Neuronal stem cell (in vitro differentiated cells): Measurements from ENCODE around the gene JMJD7.

ENCODE experiments used
- DNase-seq: peaks from one replicate; pipeline ENCODE4 v3.0.0-alpha.2; 2013; ENCODE audit warnings: low spot score
- H2AFZ ChIP-seq: one replicate; pipeline ENCODE4 v1.6.1; 2013; ENCODE audit warnings: mild to moderate bottlenecking, low read length, inconsistent platforms
- H2AK5ac ChIP-seq: 2 replicates; pipeline ENCODE4 v1.6.1; 2013; ENCODE audit warnings: low read depth, mild to moderate bottlenecking, inconsistent platforms, low read length, moderate library complexity, mixed read lengths
- H2BK120ac ChIP-seq: 2 replicates; pipeline ENCODE4 v1.6.1; 2013; ENCODE audit warnings: low read depth, mild to moderate bottlenecking, inconsistent platforms, low read length, moderate library complexity, mixed read lengths
- H2BK12ac ChIP-seq: one replicate; pipeline ENCODE4 v1.6.1; 2013; ENCODE audit warnings: low read length, inconsistent platforms
- H2BK15ac ChIP-seq: 2 replicates; pipeline ENCODE4 v1.6.1; 2013; ENCODE audit warnings: mild to moderate bottlenecking, low read length, inconsistent platforms, mixed read lengths
- H2BK5ac ChIP-seq: one replicate; pipeline ENCODE4 v1.6.1; 2013; ENCODE audit warnings: inconsistent platforms, mild to moderate bottlenecking, low read length, moderate library complexity
- H3K14ac ChIP-seq: one replicate; pipeline ENCODE4 v1.6.1; 2013; ENCODE audit warnings: low read length, inconsistent platforms
- H3K18ac ChIP-seq: 2 replicates; pipeline ENCODE4 v1.6.1; 2013; ENCODE audit warnings: low read length, inconsistent platforms
- H3K23ac ChIP-seq: 2 replicates; pipeline ENCODE4 v1.6.1; 2013; ENCODE audit warnings: low read depth, mild to moderate bottlenecking, mixed read lengths, low read length, inconsistent platforms; ENCODE audit not compliant: poor library complexity
- H3K27ac ChIP-seq: replicated peaks from 3 replicates; pipeline ENCODE4 v1.5.1; 2013; ENCODE audit warnings: low read length, inconsistent platforms
- H3K27me3 ChIP-seq, 3 experiments: 2 replicates each; pipeline ENCODE4 v1.6.1; 2013; ENCODE audit warnings: low read length in 3 of 3, mild to moderate bottlenecking in 2 of 3, inconsistent platforms in 1 of 3, low read depth in 1 of 3, mixed read lengths in 1 of 3, moderate library complexity in 1 of 3; ENCODE audit not compliant: control insufficient read depth in 3 of 3, insufficient read depth in 3 of 3
- H3K36me3 ChIP-seq, 2 donors: replicated peaks in 1 of 2; 2 replicates each; pipeline ENCODE4 v1.6.1; 2013; ENCODE audit warnings: low read length in 2 of 2; ENCODE audit not compliant: control insufficient read depth in 2 of 2, insufficient read depth in 2 of 2
- H3K4ac ChIP-seq: 2 replicates; pipeline ENCODE4 v1.6.1; 2013; ENCODE audit warnings: inconsistent platforms, mild to moderate bottlenecking, low read length, moderate library complexity
- H3K4me1 ChIP-seq, 2 donors: 1 replicate in 1 of 2; 2 replicates in 1 of 2; pipeline ENCODE4 v1.6.1; 2013; ENCODE audit warnings: low read length in 2 of 2, low read depth in 1 of 2; ENCODE audit not compliant: control insufficient read depth in 2 of 2, insufficient read depth in 1 of 2
- H3K4me2 ChIP-seq: one replicate; pipeline ENCODE4 v1.6.1; 2013; ENCODE audit warnings: mild to moderate bottlenecking, low read length, inconsistent platforms; ENCODE audit not compliant: insufficient read depth, poor library complexity, severe bottlenecking
- H3K4me3 ChIP-seq, 2 donors: 2 replicates each; pipeline ENCODE4 v1.5.1; 2013; ENCODE audit warnings: low read length in 2 of 2, mild to moderate bottlenecking in 2 of 2, inconsistent platforms in 1 of 2, moderate library complexity in 1 of 2
- H3K79me1 ChIP-seq: one replicate; pipeline ENCODE4 v1.6.1; 2013; ENCODE audit warnings: low read depth, mild to moderate bottlenecking, inconsistent platforms, low read length, moderate library complexity
- H3K9ac ChIP-seq: one replicate; pipeline ENCODE4 v1.6.1; 2013; ENCODE audit warnings: mild to moderate bottlenecking, low read depth, low read length, inconsistent platforms; ENCODE audit not compliant: poor library complexity
- H3K9me3 ChIP-seq, 2 donors: replicated peaks in 1 of 2; 2 replicates each; pipeline versions ENCODE3 to v1.6.1; 2013; ENCODE audit warnings: low read length in 2 of 2, mild to moderate bottlenecking in 2 of 2, inconsistent platforms in 1 of 2, low read depth in 1 of 2, mixed read lengths in 1 of 2, moderate library complexity in 1 of 2; ENCODE audit not compliant: control insufficient read depth in 2 of 2, insufficient read depth in 1 of 2
- H4K8ac ChIP-seq: one replicate; pipeline ENCODE4 v1.6.1; 2013; ENCODE audit warnings: low read depth, mild to moderate bottlenecking, inconsistent platforms, low read length, moderate library complexity
- H4K91ac ChIP-seq: one replicate; pipeline ENCODE4 v1.6.1; 2013; ENCODE audit warnings: low read length, low read depth, mild to moderate bottlenecking, inconsistent platforms; ENCODE audit not compliant: poor library complexity
- WGBS, 2 donors: extraction: QIAGEN DNeasy Blood & Tissue Kit; methylation state at CpG; one replicate each; pipeline ENCODE4 v1.1.7; 2013; ENCODE audit warnings: missing lambda C conversion rate in 2 of 2, mixed read lengths in 1 of 2; ENCODE audit not compliant: insufficient read length in 2 of 2, insufficient replicate concordance in 1 of 2; ENCODE audit errors: extremely low coverage in 2 of 2; 5-methylcytosine and 5-hydroxymethylcytosine counted together

Gene JMJD7

GRCh38 chr15:41880156-41880877 lies 52.4 kb downstream of the JMJD7 start:
- H2BK5ac ChIP-seq: no peak overlapping the region
- H2AFZ ChIP-seq: no peak overlapping the region
- H2BK15ac ChIP-seq: no peak overlapping the region
- H3K14ac ChIP-seq: peak overlapping the region; percentile 47
- H3K36me3 ChIP-seq: no peaks in the 10 kb centered on the region
- no CpG with 5 or more reads among the region's 10 CpGs for WGBS, 2 donors
- H2AK5ac ChIP-seq: no peak overlapping the region
- no peak overlapping the region for H3K23ac ChIP-seq
- H3K4me3 ChIP-seq: no peak overlapping the region
- no peak overlapping the region for H3K9ac ChIP-seq
- H3K27ac ChIP-seq: no peak overlapping the region
- H3K4me1 ChIP-seq: peaks cover 1 to 8% of the 10 kb centered on the region in 2 donors
- no peak for DNase-seq
- H3K18ac ChIP-seq: no peak overlapping the region
- H3K27me3 ChIP-seq: peaks cover 2 to 38% (median 31%) of the 10 kb centered on the region in 3 experiments
- no peak overlapping the region for H3K4ac ChIP-seq
- no peak overlapping the region for H2BK120ac ChIP-seq
- H4K91ac ChIP-seq: no peak overlapping the region
- H3K4me2 ChIP-seq: no peak overlapping the region
- H3K79me1 ChIP-seq: no peaks in the 10 kb centered on the region
- peaks cover 0 to 6% of the 10 kb centered on the region in 2 donors for H3K9me3 ChIP-seq
- H4K8ac ChIP-seq: no peak overlapping the region
- no peak overlapping the region for H2BK12ac ChIP-seq

GRCh38 chr15:41881086-41881485 lies 53.2 kb downstream of the JMJD7 start:
- Histone ChIP-seq H2BK120ac (no peak overlapping the region), H2BK15ac (no peak overlapping the region), H3K14ac (no peak overlapping the region), H3K79me1 (no peaks in the 10 kb centered on the region), H2BK12ac (no peak overlapping the region), H3K18ac (no peak overlapping the region), H3K9me3 (peaks cover 0 to 6% of the 10 kb centered on the region in 2 donors), H3K36me3 (no peaks in the 10 kb centered on the region), H3K27me3 (peaks cover 2 to 38% (median 30%) of the 10 kb centered on the region in 3 experiments), H2AK5ac (no peak overlapping the region), H3K4me2 (no peak overlapping the region), H3K9ac (no peak overlapping the region), H3K27ac (no peak overlapping the region), H4K8ac (no peak overlapping the region), H4K91ac (no peak overlapping the region), H3K23ac (no peak overlapping the region), H2AFZ (no peak overlapping the region), H3K4ac (no peak overlapping the region), H3K4me3 (no peak overlapping the region), H3K4me1 (peaks cover 1 to 8% of the 10 kb centered on the region in 2 donors), H2BK5ac (no peak overlapping the region)
- WGBS, 2 donors: no CpG with 5 or more reads among the region's 8 CpGs
- no peak for DNase-seq

DNA sequence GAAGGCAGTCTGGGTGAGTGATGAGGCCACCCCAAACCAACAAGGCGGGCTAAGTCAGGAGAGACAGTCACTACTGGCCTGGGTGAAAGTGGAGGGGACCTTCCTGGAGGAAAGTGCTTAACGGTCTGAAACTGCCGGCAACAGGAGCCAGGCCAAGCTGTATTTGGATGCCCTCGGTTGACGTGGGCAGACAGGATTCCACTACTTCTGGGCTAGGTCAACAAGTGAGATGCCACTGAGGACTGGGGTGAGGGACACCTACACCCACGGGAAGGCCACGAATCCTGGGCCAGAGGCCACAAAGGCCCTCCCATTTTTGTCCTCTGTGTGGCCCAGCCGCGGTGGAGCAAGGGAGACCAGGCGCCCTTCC lies 53.6 kb downstream of the JMJD7 start:
- H2BK5ac ChIP-seq: peak overlapping the region; percentile 95
- peak overlapping the region; percentile 70 for H3K4me2 ChIP-seq
- no peak overlapping the region for H4K8ac ChIP-seq
- H2BK120ac ChIP-seq: no peak overlapping the region
- no CpG with 5 or more reads among the region's 10 CpGs for WGBS, 2 donors
- H3K18ac ChIP-seq: peak overlapping the region; percentile 88
- no peak overlapping the region for H4K91ac ChIP-seq
- H2AFZ ChIP-seq: peak overlapping the region; percentile 35
- no peak overlapping the region for H2BK12ac ChIP-seq
- H3K36me3 ChIP-seq: no peaks in the 10 kb centered on the region
- H3K9ac ChIP-seq: no peak overlapping the region
- peaks cover 1 to 5% of the 10 kb centered on the region in 2 donors for H3K4me1 ChIP-seq
- no peak overlapping the region for H3K27ac ChIP-seq
- no peak overlapping the region for H3K4ac ChIP-seq
- no peak overlapping the region for H3K4me3 ChIP-seq
- peaks cover 2 to 38% (median 30%) of the 10 kb centered on the region in 3 experiments for H3K27me3 ChIP-seq
- H2AK5ac ChIP-seq: no peak overlapping the region
- H3K79me1 ChIP-seq: no peaks in the 10 kb centered on the region
- peaks cover 0 to 6% of the 10 kb centered on the region in 2 donors for H3K9me3 ChIP-seq
- no peak overlapping the region for H3K23ac ChIP-seq
- no peak overlapping the region for H3K14ac ChIP-seq
- DNase-seq: no peak
- H2BK15ac ChIP-seq: no peak overlapping the region

DNA sequence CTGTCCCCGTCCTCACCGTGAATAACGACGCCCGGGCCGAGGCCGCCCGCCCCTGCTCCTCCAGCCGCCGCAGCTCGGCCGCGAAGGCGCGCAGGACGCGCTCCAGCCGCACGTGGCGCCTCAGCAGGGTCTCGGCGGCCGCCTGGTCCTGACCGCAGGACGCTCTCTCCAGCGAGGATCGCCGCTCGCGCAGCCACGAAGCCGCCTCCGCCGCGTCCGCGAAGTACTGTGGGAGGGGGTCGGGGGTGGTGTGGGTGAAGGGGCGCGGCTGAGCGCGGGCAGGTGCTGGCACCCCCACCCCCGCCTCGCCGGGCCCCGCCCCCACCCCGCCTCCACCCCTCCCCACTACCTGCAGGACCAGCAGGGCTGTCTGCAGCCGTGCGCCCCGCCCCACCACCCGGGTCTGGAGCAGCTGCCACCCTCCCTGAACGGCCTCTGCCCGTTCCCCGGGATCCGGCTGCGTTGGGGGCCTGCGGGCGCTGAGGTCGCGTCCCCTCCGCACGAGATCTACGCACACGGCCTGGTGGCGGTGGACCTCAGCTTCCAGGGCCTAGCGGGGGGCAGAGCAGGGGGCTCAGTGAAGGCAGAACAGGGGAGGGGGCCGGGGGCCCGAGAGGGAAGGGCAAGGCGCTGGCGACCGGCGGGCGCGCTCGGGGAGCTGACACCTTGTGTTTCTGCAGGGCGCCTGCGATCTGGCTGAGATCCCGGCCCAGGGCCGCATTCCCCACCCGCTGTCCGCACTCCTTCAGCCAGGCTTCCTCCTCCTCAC lies 54.2 kb downstream of the JMJD7 start:
- Histone ChIP-seq H2BK12ac (no peak overlapping the region), H4K8ac (no peak overlapping the region), H3K27me3 (peaks cover 2 to 36% (median 31%) of the 10 kb centered on the region in 3 experiments), H2AFZ (peak overlapping the region; percentile 35), H3K4me2 (peak overlapping the region; percentile 70), H2BK120ac (peak overlapping the region; percentile 14), H3K4ac (no peak overlapping the region), H3K9me3 (peaks cover 0 to 6% of the 10 kb centered on the region in 2 donors), H3K4me1 (peaks cover 0 to 7% of the 10 kb centered on the region in 2 donors), H3K27ac (no peak overlapping the region), H2AK5ac (peak overlapping the region; percentile 30), H3K9ac (peak overlapping the region; percentile 80), H3K79me1 (no peaks in the 10 kb centered on the region), H3K36me3 (no peaks in the 10 kb centered on the region), H3K18ac (peak overlapping the region; percentile 92), H3K4me3 (peak overlapping the region in 1 of 2 donors; percentile 73), H2BK15ac (no peak overlapping the region), H4K91ac (no peak overlapping the region), H3K23ac (no peak overlapping the region), H2BK5ac (peak overlapping the region; percentile 95), H3K14ac (no peak overlapping the region)
- WGBS, 2 donors: no CpG with 5 or more reads among the region's 81 CpGs
- no peak for DNase-seq
